OCI-LY1 (cell line): ENCODE data around the gene UBE2D3.

Experiments used
- H2AFZ ChIP-seq: fragments of 200-600 bp; sonication (generic), shearing (Covaris generic); 2 replicates; pipeline ENCODE4 v1.6.0; 2014; ENCODE audit warnings: antibody characterized with exemption, mild to moderate bottlenecking, low read length
- H3F3A ChIP-seq: fragments of 200-600 bp; sonication (generic), shearing (Covaris generic); 2 replicates; pipeline ENCODE4 v1.6.0; 2014; ENCODE audit warnings: mild to moderate bottlenecking, antibody characterized with exemption, low read length, moderate library complexity; ENCODE audit not compliant: insufficient read depth
- H3K27ac ChIP-seq: fragments of 200-600 bp; sonication (generic); 2 replicates; pipeline ENCODE4 v1.5.1; 2014; ENCODE audit warnings: low read length, mixed run types, mild to moderate bottlenecking, low read depth; ENCODE audit not compliant: poor library complexity, severe bottlenecking
- H3K27me3 ChIP-seq: fragments of 200-600 bp; sonication (generic); 2 replicates; pipeline ENCODE4 v1.6.0; 2014; ENCODE audit warnings: antibody characterized with exemption, mild to moderate bottlenecking, low read length, moderate library complexity; ENCODE audit not compliant: insufficient read depth
- H3K36me3 ChIP-seq: fragments of 200-600 bp; sonication (generic); 2 replicates; pipeline ENCODE4 v1.6.1; 2014; ENCODE audit warnings: mild to moderate bottlenecking, antibody characterized with exemption, low read length, moderate library complexity, mixed read lengths; ENCODE audit not compliant: insufficient read depth
- H3K4me1 ChIP-seq: fragments of 200-600 bp; sonication (generic); 2 replicates; pipeline ENCODE4 v1.5.1; 2014; ENCODE audit warnings: mild to moderate bottlenecking, low read length, moderate library complexity; ENCODE audit not compliant: insufficient read depth, severe bottlenecking
- H3K4me2 ChIP-seq: fragments of 200-600 bp; sonication (generic), shearing (Covaris generic); 2 replicates; pipeline ENCODE4 v1.6.1; 2014; ENCODE audit warnings: low read length
- H3K4me3 ChIP-seq: fragments of 200-600 bp; sonication (generic); 2 replicates; pipeline ENCODE4 v1.5.1; 2014; ENCODE audit warnings: low read length, low read depth, mild to moderate bottlenecking, mixed read lengths; ENCODE audit not compliant: poor library complexity, severe bottlenecking
- H3K79me2 ChIP-seq: fragments of 200-600 bp; shearing (Covaris generic); 2 replicates; pipeline ENCODE4 v1.6.1; 2016; ENCODE audit warnings: mixed run types, low read length, mixed read lengths; ENCODE audit not compliant: insufficient read depth
- H3K9ac ChIP-seq: fragments of 200-600 bp; sonication (generic), shearing (Covaris generic); 2 replicates; pipeline ENCODE4 v1.6.1; 2014; ENCODE audit warnings: mild to moderate bottlenecking, low read length, mixed read lengths
- H3K9me2 ChIP-seq: fragments of 200-600 bp; sonication (generic), shearing (Covaris generic); 2 replicates; pipeline ENCODE4 v1.6.1; 2014; ENCODE audit warnings: low read depth, mild to moderate bottlenecking, low read length, mixed read lengths
- H3K9me3 ChIP-seq: fragments of 200-600 bp; shearing (Covaris generic); 2 replicates; pipeline ENCODE4 v1.6.1; 2014; ENCODE audit warnings: low read length, mixed read lengths
- H4K20me1 ChIP-seq: fragments of 200-600 bp; sonication (generic), shearing (Covaris generic); 2 replicates; pipeline ENCODE4 v1.6.0; 2016; ENCODE audit warnings: mild to moderate bottlenecking, low read length; ENCODE audit not compliant: insufficient read depth
- CTCF ChIP-seq: fragments of 200-600 bp; sonication (generic), shearing (Covaris generic); IDR thresholded peaks from 2 replicates; pipeline ENCODE4 v1.5.1; 2017; ENCODE audit warnings: mild to moderate bottlenecking, antibody characterized with exemption, low read length, moderate library complexity, mixed read lengths
- EZH2 ChIP-seq: fragments of 200-600 bp; sonication (generic), shearing (Covaris generic); IDR thresholded peaks from 2 replicates; pipeline ENCODE4 v1.8.0; 2017; ENCODE audit warnings: borderline replicate concordance, mixed run types, mild to moderate bottlenecking, antibody characterized with exemption, low read length, moderate library complexity, mixed read lengths

Gene UBE2D3

DNA sequence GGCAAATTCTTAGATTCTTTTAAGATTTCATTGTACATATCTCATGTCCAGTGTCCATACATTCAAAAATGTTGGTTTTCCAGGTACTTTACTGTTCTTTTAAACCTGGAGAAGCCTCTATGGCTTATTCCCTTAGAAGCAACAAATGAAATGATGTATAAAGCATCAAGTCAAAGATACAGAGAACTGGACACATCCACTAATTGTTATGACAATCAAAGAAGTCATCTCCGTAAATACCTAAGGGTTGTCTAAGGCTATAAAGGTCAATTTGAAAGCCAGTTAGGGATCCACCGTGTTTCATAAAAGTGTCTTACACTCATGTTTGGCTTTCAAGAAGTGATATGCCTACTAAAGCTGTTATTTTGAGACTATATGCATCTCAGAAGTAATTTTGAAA, 32.4 kb downstream of the UBE2D3 start:
- Histone ChIP-seq H3K27ac (no peak overlapping the region), H3K27me3 (no peaks in the 10 kb centered on the region), H3K9me2 (no peaks in the 10 kb centered on the region), H3K79me2 (no peaks in the 10 kb centered on the region), H3K4me3 (no peak overlapping the region), H2AFZ (no peak overlapping the region), H3K9me3 (no peaks in the 10 kb centered on the region), H3K9ac (no peak overlapping the region), H4K20me1 (no peaks in the 10 kb centered on the region), H3K4me1 (no peaks in the 10 kb centered on the region), H3K36me3 (peaks cover 79% of the 10 kb centered on the region), H3F3A (no peaks in the 10 kb centered on the region; the same call in 1 of the 2 replicates), H3K4me2 (no peak overlapping the region)
- TF ChIP-seq CTCF: no peak
- TF ChIP-seq EZH2: no peak

DNA sequence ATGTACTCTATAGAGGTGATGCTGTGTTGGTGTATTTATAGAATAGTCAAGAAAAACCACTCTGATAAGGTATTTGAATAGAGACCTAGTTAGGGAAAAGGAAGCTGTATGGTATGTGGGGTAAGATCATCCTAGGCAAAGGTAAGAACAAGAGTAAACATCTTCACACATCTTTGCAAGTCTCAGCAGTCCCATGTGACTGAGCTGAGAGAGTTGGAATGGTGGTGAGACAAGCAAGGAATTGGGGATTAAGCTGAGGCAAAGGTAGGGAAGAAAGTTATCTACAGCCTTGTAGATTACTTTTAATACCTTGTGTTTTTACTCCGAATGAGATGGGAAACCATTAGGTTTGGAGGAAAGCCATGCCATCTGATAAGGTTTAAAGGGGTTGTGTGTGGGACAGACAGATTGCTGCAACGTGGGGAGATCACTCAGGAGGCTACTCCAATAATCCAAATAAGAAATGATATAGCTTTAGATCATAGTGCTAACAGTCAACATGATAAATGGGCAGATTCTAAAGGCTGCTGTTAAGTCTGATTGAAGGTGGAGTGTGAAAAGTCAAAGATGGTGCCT, 34.9 kb downstream of the UBE2D3 start:
- no peak overlapping the region for H3K4me3 ChIP-seq
- no peaks in the 10 kb centered on the region for H3K9me2 ChIP-seq
- no peaks in the 10 kb centered on the region for H3K4me1 ChIP-seq
- H4K20me1 ChIP-seq: no peaks in the 10 kb centered on the region
- TF ChIP-seq EZH2 (no peak), CTCF (no peak)
- no peaks in the 10 kb centered on the region for H3K9me3 ChIP-seq
- peaks cover 4% of the 10 kb centered on the region; the same call in 1 of the 2 replicates for H3F3A ChIP-seq
- H3K36me3 ChIP-seq: peaks cover 54% of the 10 kb centered on the region
- no peak overlapping the region for H3K27ac ChIP-seq
- no peaks in the 10 kb centered on the region for H3K79me2 ChIP-seq
- H3K9ac ChIP-seq: no peak overlapping the region
- no peaks in the 10 kb centered on the region for H3K27me3 ChIP-seq
- H3K4me2 ChIP-seq: no peak overlapping the region
- H2AFZ ChIP-seq: no peak overlapping the region

DNA sequence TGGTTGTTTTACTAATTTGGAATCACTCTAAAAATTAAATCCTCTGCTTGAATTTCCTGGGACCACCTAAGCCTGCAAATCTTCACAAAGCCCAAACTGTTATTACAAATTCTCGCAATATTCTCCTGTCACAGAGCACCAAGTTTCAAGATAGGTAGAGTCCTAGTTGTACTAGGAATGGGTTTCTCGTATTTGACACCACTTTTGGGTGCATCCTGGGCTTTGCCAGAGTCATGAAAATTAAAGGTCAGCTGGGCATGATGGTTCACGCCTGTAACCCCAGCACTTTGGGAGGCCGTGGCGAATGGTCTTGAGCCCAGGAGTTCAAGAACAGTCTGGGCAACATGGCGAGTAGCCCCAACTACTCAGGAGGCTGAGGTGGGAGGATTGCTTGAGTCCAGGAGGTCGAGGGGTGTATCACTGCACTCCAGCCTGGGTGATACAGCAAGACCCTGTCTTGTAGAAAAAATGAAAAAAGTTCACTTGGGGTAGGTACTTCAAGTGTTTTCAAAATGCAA, 36.0 kb downstream of the UBE2D3 start:
- Histone ChIP-seq H3K9ac (no peak overlapping the region), H3F3A (peaks cover 4% of the 10 kb centered on the region; the same call in 1 of the 2 replicates), H2AFZ (no peak overlapping the region), H3K79me2 (no peaks in the 10 kb centered on the region), H3K9me2 (no peaks in the 10 kb centered on the region), H3K4me3 (no peak overlapping the region), H3K4me1 (no peaks in the 10 kb centered on the region), H3K27ac (no peak overlapping the region), H3K4me2 (no peak overlapping the region), H3K27me3 (no peaks in the 10 kb centered on the region), H4K20me1 (no peaks in the 10 kb centered on the region), H3K36me3 (peaks cover 43% of the 10 kb centered on the region), H3K9me3 (no peaks in the 10 kb centered on the region)
- no peak for TF ChIP-seq EZH2
- no peak for TF ChIP-seq CTCF
